Measurements from ENCODE around the gene IL19. TPM values are rescaled to one million over a fixed set of nuclear protein-coding genes. Genes with fewer than 3 reads are reported as not detected.

The IL19 gene
- polyA plus RNA-seq, 1 of the 3 experiments (the other 2 are of a cell fraction), result not detected

GRCh38 chr1:206859082-206859521 lies 88.5 kb downstream of the IL19 start (continued):
- TF ChIP-seq IRF3 (IDR thresholded peaks at IDR 0.05; ENCODE audit: low read depth, low read length) (no peak), FOXM1 (IDR thresholded peaks at IDR 0.05; ENCODE audit: low read depth) (no peak), MEF2A (IDR thresholded peaks at IDR 0.05; ENCODE audit: borderline replicate concordance, low read depth) (no peak)

- H3K9me2 ChIP-seq, result no peaks in the 10 kb centered on the region
Observed at GRCh38 chr1:206860165-206860564, 89.6 kb downstream of the IL19 start.

More at GRCh38 chr1:206860165-206860564, 89.6 kb downstream of the IL19 start:
- Histone ChIP-seq H3K79me2 (ENCODE audit: insufficient read depth) (no peaks in the 10 kb centered on the region), H3K4me3 (ENCODE audit: low read depth in 2 of 2, low read length in 1 of 2) (no peak overlapping the region), H3K4me2 (no peak overlapping the region), H3K27ac (ENCODE audit: low read depth in 2 of 2, low read length in 1 of 2) (no peak overlapping the region), H3K36me3 (replicated peaks in 1 of 2; ENCODE audit: control insufficient read depth in 1 of 2, insufficient read depth in 2 of 2, low read length in 1 of 2) (no peaks in the 10 kb centered on the region), H3K9ac (no peak overlapping the region), H4K20me1 (ENCODE audit: insufficient read depth) (no peaks in the 10 kb centered on the region), H3K9me3 (no peaks in the 10 kb centered on the region), H3K4me1 (ENCODE audit: control insufficient read depth in 1 of 2, insufficient read depth in 2 of 2, low read depth in 1 of 2, low read length in 1 of 2) (no peaks in the 10 kb centered on the region; a peak in 1 of 4 replicates), H3F3A (replicated peaks; ENCODE audit: insufficient read depth) (no peaks in the 10 kb centered on the region), H2AFZ (ENCODE audit: low read depth) (no peak overlapping the region), H3K27me3 (ENCODE audit: insufficient read depth) (peaks cover 5% of the 10 kb centered on the region; the same call in 1 of the 2 replicates)
- 52% methylated on average over 4 of the region's 4 CpGs for WGBS (ENCODE audit: low lambda C conversion rate)
- ChIA-PET POLR2A (no interaction called here), CTCF (interaction anchor here (1.1 to 2.1 kb wide), 3 partner anchors 13 to 52 kb away, joined by 3 to 9 read pairs (median 4); no protein-coding TSS in a partner anchor)
- DNase-seq, result no peak
- TF ChIP-seq SMC3 (IDR thresholded peaks at IDR 0.05; ENCODE audit: low read depth, low read length) (no peak), RAD21 (IDR thresholded peaks at IDR 0.05; ENCODE audit: low read length) (no peak), FOSL2 (IDR thresholded peaks at IDR 0.05; ENCODE audit: borderline replicate concordance, low read depth) (no peak), POLR2AphosphoS5 (IDR thresholded peaks at IDR 0.05; ENCODE audit: low read depth, low read length) (no peak), NFIC (IDR thresholded peaks at IDR 0.05; ENCODE audit: borderline replicate concordance) (no peak), TCF12 (IDR thresholded peaks at IDR 0.05) (no peak), RCOR1 (IDR thresholded peaks at IDR 0.05; ENCODE audit: low read length) (no peak), FOXM1 (IDR thresholded peaks at IDR 0.05; ENCODE audit: low read depth) (no peak), RXRA (IDR thresholded peaks at IDR 0.05; ENCODE audit: borderline replicate concordance, low read depth) (no peak), MXI1 (IDR thresholded peaks at IDR 0.05; ENCODE audit: low read depth, low read length) (no peak), YY1 (IDR thresholded peaks at IDR 0.05; ENCODE audit: low read depth) (no peak), PBX3 (IDR thresholded peaks at IDR 0.05) (no peak), GATA2 (CRISPR knock-in tag; IDR thresholded peaks at IDR 0.05) (no peak), ELF1 (IDR thresholded peaks at IDR 0.05) (no peak), FOXJ3 (CRISPR knock-in tag; IDR thresholded peaks at IDR 0.05) (no peak), IRF3 (IDR thresholded peaks at IDR 0.05; ENCODE audit: low read depth, low read length) (no peak), CHD2 (IDR thresholded peaks at IDR 0.05; ENCODE audit: low read length, partially characterized antibody) (no peak), NRF1 (IDR thresholded peaks at IDR 0.05; ENCODE audit: low read depth, low read length) (no peak)
